Activated CD8-positive, alpha-beta T cell treated with anti-CD3 and anti-CD28 coated beads for 36 hours (primary cell): ENCODE results near the gene MMP1. TPM values are rescaled to one million over a fixed set of nuclear protein-coding genes. Genes with fewer than 3 reads are reported as not detected.

Experiments
- ATAC-seq: fragments of 200-7000 bp; cut with Tn5 transposase; one replicate; pipeline ENCODE4 v1.10.0; 2021; ENCODE audit warnings: mild to moderate bottlenecking, moderate library complexity
- CTCF ChIA-PET: fragments of 350-600 bp; sonication (Branson Sonifier 250); formaldehyde crosslinking; loops from one replicate; lab custom pipeline; 2021; ENCODE audit warnings: antibody characterized with exemption; lab: Charles Lee
- POLR2A ChIA-PET: fragments of 350-600 bp; sonication (Branson Sonifier 250); formaldehyde crosslinking; loops from one replicate; lab custom pipeline; 2021; ENCODE audit warnings: antibody characterized with exemption; lab: Charles Lee
- DNase-seq: peaks from one replicate; pipeline ENCODE4 v3.0.0-alpha.2; 2020
- H3K27ac Mint-ChIP-seq: one replicate; pipeline ENCODE4 v1.8.0; 2021; ENCODE audit warnings: mild to moderate bottlenecking, mixed read lengths
- H3K27me3 Mint-ChIP-seq: one replicate; pipeline ENCODE4 v1.8.0; 2021; ENCODE audit warnings: mixed read lengths
- H3K36me3 Mint-ChIP-seq: one replicate; pipeline ENCODE4 v1.8.0; 2021; ENCODE audit warnings: low read depth, mixed read lengths
- H3K4me1 Mint-ChIP-seq: one replicate; pipeline ENCODE4 v1.8.0; 2021; ENCODE audit warnings: low read depth, mixed read lengths
- H3K4me3 Mint-ChIP-seq: one replicate; pipeline ENCODE4 v1.8.0; 2021; ENCODE audit warnings: mild to moderate bottlenecking, moderate library complexity, mixed read lengths
- H3K9me3 Mint-ChIP-seq: one replicate; pipeline ENCODE4 v1.8.0; 2021; ENCODE audit warnings: mixed read lengths
- intact Hi-C: fragments of 100-400 bp; cut with micrococcal nuclease; formaldehyde crosslinking; loops from one replicate; pipeline ENCODE4 v1.10.0; 2022
- total RNA-seq, 2 experiments: library from RNA; stranded (reverse); gene quantifications; one replicate each; pipeline ENCODE4 v1.2.3, GENCODE V29; 2021
- TF ChIP-seq, protein P1 (sequence below): fragments of 200-600 bp; IDR thresholded peaks from one replicate; pipeline ENCODE4 v1.8.0; 2022; ENCODE audit warnings: antibody characterized with exemption, mild to moderate bottlenecking

MMP1 gene
- total RNA-seq, 2 experiments from 2014 or later = not detected

GRCh38 chr11:102829316-102830000, 31.5 kb upstream of the MMP1 start:
- no peak for ATAC-seq

GRCh38 chr11:102824556-102824955, 26.6 kb upstream of the MMP1 start:
- no peak for DNase-seq
- Mint-ChIP-seq H3K4me1 (no peaks in the 10 kb centered on the region), H3K9me3 (no peaks in the 10 kb centered on the region), H3K4me3 (no peak overlapping the region), H3K27ac (no peak overlapping the region), H3K36me3 (no peaks in the 10 kb centered on the region), H3K27me3 (peaks cover 9% of the 10 kb centered on the region)
- no peak for ATAC-seq
- ChIA-PET CTCF (no interaction called here), POLR2A (no interaction called here)
- intact Hi-C loops = no loop called here
- TF ChIP-seq, protein P1, sequence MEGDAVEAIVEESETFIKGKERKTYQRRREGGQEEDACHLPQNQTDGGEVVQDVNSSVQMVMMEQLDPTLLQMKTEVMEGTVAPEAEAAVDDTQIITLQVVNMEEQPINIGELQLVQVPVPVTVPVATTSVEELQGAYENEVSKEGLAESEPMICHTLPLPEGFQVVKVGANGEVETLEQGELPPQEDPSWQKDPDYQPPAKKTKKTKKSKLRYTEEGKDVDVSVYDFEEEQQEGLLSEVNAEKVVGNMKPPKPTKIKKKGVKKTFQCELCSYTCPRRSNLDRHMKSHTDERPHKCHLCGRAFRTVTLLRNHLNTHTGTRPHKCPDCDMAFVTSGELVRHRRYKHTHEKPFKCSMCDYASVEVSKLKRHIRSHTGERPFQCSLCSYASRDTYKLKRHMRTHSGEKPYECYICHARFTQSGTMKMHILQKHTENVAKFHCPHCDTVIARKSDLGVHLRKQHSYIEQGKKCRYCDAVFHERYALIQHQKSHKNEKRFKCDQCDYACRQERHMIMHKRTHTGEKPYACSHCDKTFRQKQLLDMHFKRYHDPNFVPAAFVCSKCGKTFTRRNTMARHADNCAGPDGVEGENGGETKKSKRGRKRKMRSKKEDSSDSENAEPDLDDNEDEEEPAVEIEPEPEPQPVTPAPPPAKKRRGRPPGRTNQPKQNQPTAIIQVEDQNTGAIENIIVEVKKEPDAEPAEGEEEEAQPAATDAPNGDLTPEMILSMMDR = no peak

More at GRCh38 chr11:102829316-102830000, 31.5 kb upstream of the MMP1 start:
- intact Hi-C loops = no loop called here
- Mint-ChIP-seq H3K9me3 (no peaks in the 10 kb centered on the region), H3K27me3 (peaks cover 28% of the 10 kb centered on the region), H3K4me3 (no peak overlapping the region), H3K4me1 (no peaks in the 10 kb centered on the region), H3K36me3 (no peaks in the 10 kb centered on the region), H3K27ac (no peak overlapping the region)
- no peak for DNase-seq
- POLR2A ChIA-PET = no interaction called here
- CTCF ChIA-PET = no interaction called here
- TF ChIP-seq, protein P1 = no peak

DNA sequence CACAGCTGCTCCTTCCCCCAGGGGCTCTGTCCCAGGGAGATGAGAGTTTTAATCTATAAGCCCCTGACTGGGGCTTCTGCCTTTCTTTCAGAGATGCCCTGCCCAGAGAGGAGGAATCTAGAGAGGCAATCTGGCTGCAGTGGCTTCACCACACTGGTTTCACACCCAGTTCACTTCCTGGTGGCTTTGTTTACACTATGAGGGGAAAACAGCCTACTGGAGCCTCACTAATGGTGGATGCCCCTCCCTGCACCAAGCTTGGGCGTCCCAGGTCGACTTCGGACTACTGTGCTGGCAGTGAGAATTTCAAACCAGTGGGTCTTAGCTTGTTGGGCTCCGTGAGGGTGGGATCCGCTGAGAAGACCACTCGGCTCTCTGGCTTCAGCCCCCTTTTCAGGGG, 21.5 kb upstream of the MMP1 start:
- H3K4me1 Mint-ChIP-seq = no peaks in the 10 kb centered on the region
- H3K27ac Mint-ChIP-seq = no peak overlapping the region
- H3K4me3 Mint-ChIP-seq = no peak overlapping the region
- TF ChIP-seq, protein P1 = no peak
- intact Hi-C loops = no loop called here
- H3K27me3 Mint-ChIP-seq = peaks cover 1% of the 10 kb centered on the region
- ChIA-PET POLR2A (no interaction called here), CTCF (no interaction called here)
- no peaks in the 10 kb centered on the region for H3K36me3 Mint-ChIP-seq
- no peak for ATAC-seq
- peaks cover 9% of the 10 kb centered on the region for H3K9me3 Mint-ChIP-seq
- DNase-seq = no peak

GRCh38 chr11:102813484-102813883, 15.5 kb upstream of the MMP1 start:
- intact Hi-C loops = no loop called here
- ATAC-seq (no peak), DNase-seq (no peak)
- Mint-ChIP-seq H3K9me3 (peaks cover 9% of the 10 kb centered on the region), H3K4me1 (no peaks in the 10 kb centered on the region), H3K27ac (no peak overlapping the region), H3K36me3 (no peaks in the 10 kb centered on the region), H3K4me3 (no peak overlapping the region), H3K27me3 (peaks cover 3% of the 10 kb centered on the region)
- TF ChIP-seq, protein P1 = no peak
- POLR2A ChIA-PET = no interaction called here
- CTCF ChIA-PET = no interaction called here

GRCh38 chr11:102812188-102812587, 14.2 kb upstream of the MMP1 start:
- TF ChIP-seq, protein P1 = no peak
- intact Hi-C loops = no loop called here
- peaks cover 3% of the 10 kb centered on the region for H3K27me3 Mint-ChIP-seq
- no peaks in the 10 kb centered on the region for H3K4me1 Mint-ChIP-seq
- no peaks in the 10 kb centered on the region for H3K36me3 Mint-ChIP-seq
- no peak overlapping the region for H3K27ac Mint-ChIP-seq
- peaks cover 7% of the 10 kb centered on the region for H3K9me3 Mint-ChIP-seq
- ATAC-seq (no peak), DNase-seq (no peak)
- no peak overlapping the region for H3K4me3 Mint-ChIP-seq
- ChIA-PET POLR2A (no interaction called here), CTCF (no interaction called here)
